ENCODE results near the gene TBC1D16. TPM values are rescaled to one million over a fixed set of nuclear protein-coding genes. Genes with fewer than 3 reads are reported as not detected.
"Not testable (repeated sequence)": the region's sequence is repeated elsewhere in the genome, so short reads cannot be mapped to it uniquely, and the experiment has no call there.

Gene TBC1D16
- total RNA-seq, 1 donor = 68.8 TPM

DNA sequence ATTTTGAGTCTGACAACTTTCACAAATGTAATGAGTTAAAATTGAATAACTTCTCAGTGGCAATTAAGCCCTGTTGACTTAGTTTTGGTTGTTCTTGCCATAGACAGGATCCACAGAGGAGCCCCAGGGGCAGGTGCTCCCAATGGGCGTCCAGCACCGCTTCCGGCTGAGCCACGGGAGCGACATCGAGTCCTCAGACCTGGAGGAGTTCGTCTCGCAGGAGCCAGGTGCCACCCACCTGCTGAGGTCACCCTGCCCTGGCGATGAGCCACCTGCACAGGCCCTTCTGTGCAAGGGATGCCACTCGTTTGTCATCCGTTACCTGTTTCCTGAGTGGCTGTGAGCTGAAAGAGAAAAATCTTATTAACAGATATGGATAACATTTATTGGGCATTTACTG, 11.5 kb upstream of the TBC1D16 start:
- Histone ChIP-seq H3K4me1 (ENCODE audit: insufficient read depth, low read length) (no peaks in the 10 kb centered on the region), H3K36me3 (ENCODE audit: insufficient read depth, low read length) (peaks cover 2% of the 10 kb centered on the region), H3K27ac (ENCODE audit: low read depth, low read length) (no peak overlapping the region), H3K27me3 (ENCODE audit: insufficient read depth, low read length) (no peaks in the 10 kb centered on the region), H3K4me2 (ENCODE audit: insufficient read depth, low read length) (no peak overlapping the region), H2AFZ (ENCODE audit: low read length) (no peak overlapping the region), H3K4me3 (ENCODE audit: insufficient read depth, low read length) (no peak overlapping the region), H4K20me1 (ENCODE audit: insufficient read depth, low read length) (no peaks in the 10 kb centered on the region), H3K9me3 (ENCODE audit: low read depth, low read length) (no peaks in the 10 kb centered on the region), H3K79me2 (ENCODE audit: insufficient read depth, low read length) (no peaks in the 10 kb centered on the region)
- TF ChIP-seq, protein P1, sequence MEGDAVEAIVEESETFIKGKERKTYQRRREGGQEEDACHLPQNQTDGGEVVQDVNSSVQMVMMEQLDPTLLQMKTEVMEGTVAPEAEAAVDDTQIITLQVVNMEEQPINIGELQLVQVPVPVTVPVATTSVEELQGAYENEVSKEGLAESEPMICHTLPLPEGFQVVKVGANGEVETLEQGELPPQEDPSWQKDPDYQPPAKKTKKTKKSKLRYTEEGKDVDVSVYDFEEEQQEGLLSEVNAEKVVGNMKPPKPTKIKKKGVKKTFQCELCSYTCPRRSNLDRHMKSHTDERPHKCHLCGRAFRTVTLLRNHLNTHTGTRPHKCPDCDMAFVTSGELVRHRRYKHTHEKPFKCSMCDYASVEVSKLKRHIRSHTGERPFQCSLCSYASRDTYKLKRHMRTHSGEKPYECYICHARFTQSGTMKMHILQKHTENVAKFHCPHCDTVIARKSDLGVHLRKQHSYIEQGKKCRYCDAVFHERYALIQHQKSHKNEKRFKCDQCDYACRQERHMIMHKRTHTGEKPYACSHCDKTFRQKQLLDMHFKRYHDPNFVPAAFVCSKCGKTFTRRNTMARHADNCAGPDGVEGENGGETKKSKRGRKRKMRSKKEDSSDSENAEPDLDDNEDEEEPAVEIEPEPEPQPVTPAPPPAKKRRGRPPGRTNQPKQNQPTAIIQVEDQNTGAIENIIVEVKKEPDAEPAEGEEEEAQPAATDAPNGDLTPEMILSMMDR (IDR thresholded peaks at IDR 0.05; ENCODE audit: extremely low read depth, low read depth, low read length) = no peak
- DNase-seq (ENCODE audit: insufficient read length, low spot score, missing footprints) = peak; percentile 37

DNA sequence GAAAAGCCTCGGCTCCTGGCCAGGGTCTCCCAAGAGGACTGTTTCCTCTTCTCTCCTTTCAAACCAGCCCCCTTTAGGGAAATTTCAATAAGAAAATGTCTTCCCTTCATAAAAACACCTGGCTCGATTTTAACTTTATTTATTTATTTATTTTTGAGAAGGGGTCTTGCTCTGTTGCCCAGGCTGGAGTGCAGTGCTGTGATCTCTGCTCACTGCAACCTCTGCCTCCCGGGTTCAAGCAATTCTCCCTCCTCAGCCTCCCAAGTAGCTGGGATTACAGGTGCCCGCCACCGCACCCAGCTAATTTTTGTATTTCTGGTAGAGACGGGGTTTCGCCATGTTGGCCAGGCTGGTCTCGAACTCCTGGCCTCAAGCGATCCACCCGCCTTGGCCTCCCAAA, 11.0 kb upstream of the TBC1D16 start:
- not testable (repeated sequence) for H3K9me3 ChIP-seq (ENCODE audit: low read depth, low read length); H3K36me3 ChIP-seq (ENCODE audit: insufficient read depth, low read length); DNase-seq (ENCODE audit: insufficient read length, low spot score, missing footprints)

DNA sequence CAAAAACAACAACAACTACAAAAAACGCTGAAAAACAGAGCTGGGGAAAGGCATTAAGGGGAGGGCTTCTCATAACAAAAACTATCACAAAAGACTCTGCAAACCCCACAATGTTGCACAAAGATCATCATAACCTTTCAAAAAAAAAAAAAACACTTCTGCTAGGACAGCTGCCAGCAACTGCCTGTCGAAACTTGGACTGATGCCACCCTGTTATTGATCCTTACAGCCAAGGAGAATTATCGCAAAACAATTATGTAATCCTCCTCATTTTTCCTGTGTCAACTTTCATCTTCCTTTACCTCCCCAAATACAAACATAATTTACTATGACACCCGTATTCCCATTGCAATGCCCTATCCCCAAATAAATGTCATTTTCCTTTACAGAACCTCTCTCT, 10.0 kb upstream of the TBC1D16 start:
- no peak overlapping the region for H2AFZ ChIP-seq (ENCODE audit: low read length)
- peaks cover 2% of the 10 kb centered on the region for H3K36me3 ChIP-seq (ENCODE audit: insufficient read depth, low read length)
- no peaks in the 10 kb centered on the region for H4K20me1 ChIP-seq (ENCODE audit: insufficient read depth, low read length)
- H3K27ac ChIP-seq (ENCODE audit: low read depth, low read length) = no peak overlapping the region
- DNase-seq (ENCODE audit: insufficient read length, low spot score, missing footprints) = peak; percentile 18
- no peaks in the 10 kb centered on the region for H3K4me1 ChIP-seq (ENCODE audit: insufficient read depth, low read length)
- TF ChIP-seq, protein P1 (IDR thresholded peaks at IDR 0.05; ENCODE audit: extremely low read depth, low read depth, low read length) = no peak
- no peaks in the 10 kb centered on the region for H3K79me2 ChIP-seq (ENCODE audit: insufficient read depth, low read length)
- H3K4me2 ChIP-seq (ENCODE audit: insufficient read depth, low read length) = no peak overlapping the region
- no peaks in the 10 kb centered on the region for H3K27me3 ChIP-seq (ENCODE audit: insufficient read depth, low read length)
- H3K4me3 ChIP-seq (ENCODE audit: insufficient read depth, low read length) = no peak overlapping the region
- H3K9me3 ChIP-seq (ENCODE audit: low read depth, low read length) = no peaks in the 10 kb centered on the region

More for the DNA sequence above, 11.0 kb upstream of the TBC1D16 start:
- not testable (repeated sequence) for H2AFZ ChIP-seq (ENCODE audit: low read length); H3K27ac ChIP-seq (ENCODE audit: low read depth, low read length); H3K79me2 ChIP-seq (ENCODE audit: insufficient read depth, low read length); H3K4me3 ChIP-seq (ENCODE audit: insufficient read depth, low read length); H4K20me1 ChIP-seq (ENCODE audit: insufficient read depth, low read length); H3K4me2 ChIP-seq (ENCODE audit: insufficient read depth, low read length); H3K4me1 ChIP-seq (ENCODE audit: insufficient read depth, low read length); H3K27me3 ChIP-seq (ENCODE audit: insufficient read depth, low read length)

- Histone ChIP-seq H3K9me3 (ENCODE audit: low read depth, low read length) (no peaks in the 10 kb centered on the region), H2AFZ (ENCODE audit: low read length) (no peak overlapping the region), H3K4me1 (ENCODE audit: insufficient read depth, low read length) (no peaks in the 10 kb centered on the region), H4K20me1 (ENCODE audit: insufficient read depth, low read length) (no peaks in the 10 kb centered on the region), H3K4me3 (ENCODE audit: insufficient read depth, low read length) (no peak overlapping the region), H3K4me2 (ENCODE audit: insufficient read depth, low read length) (no peak overlapping the region), H3K36me3 (ENCODE audit: insufficient read depth, low read length) (peaks cover 2% of the 10 kb centered on the region), H3K27ac (ENCODE audit: low read depth, low read length) (no peak overlapping the region), H3K27me3 (ENCODE audit: insufficient read depth, low read length) (no peaks in the 10 kb centered on the region), H3K79me2 (ENCODE audit: insufficient read depth, low read length) (no peaks in the 10 kb centered on the region)
- DNase-seq (ENCODE audit: insufficient read length, low spot score, missing footprints) = peak; percentile 14
- TF ChIP-seq, protein P1 (IDR thresholded peaks at IDR 0.05; ENCODE audit: extremely low read depth, low read depth, low read length) = no peak
These were observed 8.3 kb upstream of the TBC1D16 start for GRCh38 chr17:80043963-80044362.
